Thymus (tissue), 11 donors: Measurements from ENCODE around the gene LLGL1. TPM values are rescaled to one million over a fixed set of nuclear protein-coding genes. Genes with fewer than 3 reads are reported as not detected.
"Not testable (repeated sequence)": the region's sequence is repeated elsewhere in the genome, so short reads cannot be mapped to it uniquely, and the experiment has no call there.

Source experiments
- DNase-seq, 9 donors: peaks; one replicate each; pipeline ENCODE4 v3.0.0-alpha.2; 2013; ENCODE audit warnings: low spot score in 9 of 9, low read depth in 6 of 9, missing footprints in 1 of 9
- H3K27ac ChIP-seq, 2 donors: one replicate each; pipeline ENCODE4 v1.5.1; 2013; ENCODE audit warnings: control low read depth in 1 of 2, low read depth in 1 of 2, low read length in 1 of 2, mild to moderate bottlenecking in 1 of 2, moderate library complexity in 1 of 2
- H3K27me3 ChIP-seq, 2 donors: one replicate each; pipeline ENCODE4 v1.5.1; 2013; ENCODE audit warnings: low read length in 1 of 2; ENCODE audit not compliant: control insufficient read depth in 2 of 2, insufficient read depth in 1 of 2
- H3K36me3 ChIP-seq, 2 donors: one replicate each; pipeline ENCODE4 v1.5.1; 2013; ENCODE audit warnings: low read length in 1 of 2, mild to moderate bottlenecking in 1 of 2, moderate library complexity in 1 of 2; ENCODE audit not compliant: control insufficient read depth in 2 of 2, insufficient read depth in 2 of 2
- H3K4me1 ChIP-seq, 2 donors: one replicate each; pipeline ENCODE4 v1.5.1; 2013; ENCODE audit warnings: low read length in 2 of 2; ENCODE audit not compliant: control insufficient read depth in 2 of 2, insufficient read depth in 2 of 2
- H3K4me3 ChIP-seq, 2 donors: one replicate each; pipeline ENCODE4 v1.5.1; 2013; ENCODE audit warnings: low read length in 2 of 2, control low read depth in 1 of 2, mild to moderate bottlenecking in 1 of 2
- H3K9me3 ChIP-seq, 2 donors: one replicate each; pipeline ENCODE4 v1.5.1; 2013; ENCODE audit warnings: low read length in 1 of 2, mild to moderate bottlenecking in 1 of 2; ENCODE audit not compliant: control insufficient read depth in 2 of 2, insufficient read depth in 1 of 2
- WGBS: extraction: QIAGEN DNeasy Blood & Tissue Kit; methylation state at CpG from one replicate; pipeline ENCODE4 v1.1.7; 2013; 5-methylcytosine and 5-hydroxymethylcytosine counted together
- polyA plus RNA-seq: library from polyadenylated mRNA; stranded (reverse); fragments of 200-250 nt; gene quantifications from one replicate; pipeline ENCODE4 v1.2.3, GENCODE V29; 2013
- total RNA-seq: library from RNA; stranded (reverse); fragments of 120-200 nt; gene quantifications from one replicate; pipeline ENCODE4 v1.2.4, GENCODE V29; 2013
- donor health status: healthy.

Gene LLGL1
- total and polyA plus RNA-seq, 2 donors: 8.0 to 8.3 TPM

DNA sequence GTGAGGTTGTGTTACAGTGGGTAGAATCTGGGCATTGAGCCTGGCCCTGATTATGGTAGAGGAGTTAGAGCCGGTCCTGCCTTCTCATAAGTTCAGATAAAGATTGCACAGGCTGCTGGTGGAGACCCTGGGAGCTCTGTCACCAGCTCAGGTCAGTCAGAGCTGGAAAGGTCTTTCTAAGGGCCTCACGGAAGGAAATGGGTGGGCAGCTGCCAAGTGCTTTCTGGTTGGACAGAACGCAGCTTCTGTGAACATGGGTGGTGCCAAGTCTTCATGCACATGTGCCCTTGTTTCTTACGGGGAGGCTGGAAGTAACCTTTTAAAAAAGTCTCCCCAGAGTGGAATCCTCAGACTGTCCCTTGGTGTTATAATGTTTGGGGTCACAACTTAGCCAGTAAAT, 26.9 kb upstream of the LLGL1 start:
- no peaks in the 10 kb centered on the region for H3K9me3 ChIP-seq

DNA sequence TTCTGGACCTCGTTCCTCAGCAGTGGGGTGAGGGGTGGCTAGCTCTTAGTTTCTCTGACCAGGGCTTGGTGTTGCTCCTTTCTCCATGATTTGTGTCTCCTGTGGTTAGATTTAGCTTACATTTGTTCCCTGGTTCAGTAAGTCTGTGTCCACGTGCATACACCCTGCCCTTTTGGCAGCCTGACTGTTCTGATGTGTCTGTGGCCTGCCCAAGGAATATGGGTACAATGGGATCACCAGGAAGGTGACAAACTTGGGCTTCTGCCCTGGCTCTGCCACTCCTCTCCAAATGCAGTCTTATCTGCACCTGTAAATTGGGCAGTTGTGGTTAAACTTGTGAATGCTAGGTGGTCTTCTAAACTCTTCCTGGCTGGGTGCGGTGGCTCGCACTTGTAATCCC, 24.3 kb upstream of the LLGL1 start:
- peaks cover 72 to 87% of the 10 kb centered on the region in 2 donors for H3K36me3 ChIP-seq
- H3K4me1 ChIP-seq: no peaks in the 10 kb centered on the region
- no peak overlapping the region for H3K4me3 ChIP-seq
- no peaks in the 10 kb centered on the region for H3K27me3 ChIP-seq
- no peaks in the 10 kb centered on the region for H3K9me3 ChIP-seq
- 96% methylated on average over 4 of the region's 4 CpGs for WGBS
- no peak overlapping the region for H3K27ac ChIP-seq
- no peak for DNase-seq

More for the DNA sequence above, 26.9 kb upstream of the LLGL1 start:
- no peaks in the 10 kb centered on the region for H3K27me3 ChIP-seq
- H3K36me3 ChIP-seq: peaks cover 75 to 86% of the 10 kb centered on the region in 2 donors
- H3K4me1 ChIP-seq: no peaks in the 10 kb centered on the region
- 92% methylated on average over 4 of the region's 4 CpGs for WGBS
- H3K4me3 ChIP-seq: no peak overlapping the region
- H3K27ac ChIP-seq: no peak overlapping the region
- no peak for DNase-seq

DNA sequence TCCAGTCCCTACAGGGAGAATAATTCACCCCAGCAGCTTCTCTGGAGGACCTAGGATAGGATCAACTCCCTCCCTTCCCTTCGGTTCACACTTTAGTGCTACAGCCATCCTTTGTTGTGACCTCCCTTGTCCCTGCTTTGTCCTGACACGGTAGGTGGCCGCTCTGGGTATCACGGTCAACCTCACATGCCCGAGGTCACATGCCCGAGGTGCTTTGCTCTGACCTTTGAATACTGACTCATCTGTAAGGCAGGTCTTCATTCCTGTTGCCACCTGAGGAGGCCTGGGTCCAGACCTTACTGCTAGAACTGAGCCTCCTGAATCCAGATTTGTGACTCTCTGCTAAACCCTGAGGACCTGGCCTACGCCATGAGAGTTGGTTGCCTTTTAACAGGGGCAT, 22.1 kb upstream of the LLGL1 start:
- no peak for DNase-seq
- WGBS: 87% methylated on average over 7 of the region's 7 CpGs
- no peak overlapping the region for H3K4me3 ChIP-seq
- no peaks in the 10 kb centered on the region for H3K9me3 ChIP-seq
- peaks cover 71 to 84% of the 10 kb centered on the region in 2 donors for H3K36me3 ChIP-seq
- no peak overlapping the region for H3K27ac ChIP-seq
- H3K4me1 ChIP-seq: no peaks in the 10 kb centered on the region
- no peaks in the 10 kb centered on the region for H3K27me3 ChIP-seq

DNA sequence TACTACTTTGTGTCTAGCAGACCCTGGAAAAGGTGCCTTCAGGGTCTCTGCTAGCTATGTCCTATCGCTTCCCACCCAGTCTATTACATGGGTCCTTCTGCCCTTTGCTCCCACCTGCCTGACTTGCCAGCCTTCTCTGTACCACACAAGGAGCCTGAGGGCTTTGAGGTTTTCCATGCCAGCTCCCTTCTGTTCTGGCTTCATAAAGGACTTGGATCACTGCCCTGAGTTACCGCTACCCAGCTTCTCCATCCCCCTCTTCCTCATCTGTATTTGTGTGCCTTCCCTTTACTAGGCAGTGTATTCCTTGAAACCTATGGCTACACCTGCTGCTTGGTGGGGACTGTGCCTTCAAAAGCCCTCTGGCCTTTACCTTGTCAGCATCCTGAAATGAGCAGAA, 19.6 kb upstream of the LLGL1 start:
- Histone ChIP-seq H3K27ac (no peak overlapping the region), H3K9me3 (no peaks in the 10 kb centered on the region), H3K36me3 (peaks cover 76 to 85% of the 10 kb centered on the region in 2 donors), H3K4me1 (no peaks in the 10 kb centered on the region), H3K4me3 (no peak overlapping the region), H3K27me3 (no peaks in the 10 kb centered on the region)
- DNase-seq: no peak
- WGBS: 99% methylated on average over 2 of the region's 2 CpGs

DNA sequence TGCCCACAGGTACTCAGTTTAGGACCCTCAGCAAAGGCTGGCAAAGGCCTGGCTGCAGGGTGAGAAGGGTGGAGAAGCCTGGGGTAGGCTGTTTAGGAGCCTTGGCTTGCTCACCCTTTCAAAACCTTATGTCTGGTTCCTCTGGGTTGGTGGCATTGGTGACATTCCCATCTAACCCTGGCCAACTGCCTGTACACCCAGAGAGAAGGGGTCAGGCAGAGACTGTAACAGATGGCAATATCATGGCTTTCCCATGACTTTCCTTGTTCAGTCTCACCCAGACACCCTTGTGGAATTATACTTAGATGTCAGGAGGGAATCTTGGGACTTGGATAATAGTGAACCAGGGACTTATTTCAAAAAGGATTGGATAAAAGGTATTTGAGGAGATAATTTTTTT, 18.5 kb upstream of the LLGL1 start:
- DNase-seq: no peak
- H3K9me3 ChIP-seq: no peaks in the 10 kb centered on the region
- no peaks in the 10 kb centered on the region for H3K4me1 ChIP-seq
- H3K4me3 ChIP-seq: no peak overlapping the region
- H3K27me3 ChIP-seq: no peaks in the 10 kb centered on the region
- H3K27ac ChIP-seq: no peak overlapping the region
- H3K36me3 ChIP-seq: peaks cover 77 to 78% of the 10 kb centered on the region in 2 donors

DNA sequence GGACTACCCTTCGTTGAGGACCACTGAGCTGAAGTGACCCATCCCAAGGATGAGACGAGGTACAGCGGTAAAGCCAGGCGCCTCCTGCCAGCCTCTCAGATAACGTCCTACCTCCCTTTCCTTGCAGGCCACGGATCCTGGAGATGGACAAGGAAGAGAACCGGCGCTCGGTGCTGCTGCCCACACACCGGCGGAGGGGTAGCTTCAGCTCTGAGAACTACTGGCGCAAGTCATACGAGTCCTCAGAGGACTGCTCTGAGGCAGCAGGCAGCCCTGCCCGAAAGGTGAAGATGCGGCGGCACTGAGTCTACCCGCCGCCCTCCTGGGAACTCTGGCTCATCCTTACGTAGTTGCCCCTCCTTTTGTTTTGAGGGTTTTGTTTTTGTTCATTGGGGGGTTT, 17.3 kb upstream of the LLGL1 start:
- H3K27me3 ChIP-seq: no peaks in the 10 kb centered on the region
- no peak overlapping the region for H3K27ac ChIP-seq
- H3K36me3 ChIP-seq: peaks cover 69 to 73% of the 10 kb centered on the region in 2 donors
- H3K9me3 ChIP-seq: no peaks in the 10 kb centered on the region
- no peak overlapping the region for H3K4me3 ChIP-seq
- no peaks in the 10 kb centered on the region for H3K4me1 ChIP-seq
- WGBS: 98% methylated on average over 19 of the region's 19 CpGs
- DNase-seq: no peak

DNA sequence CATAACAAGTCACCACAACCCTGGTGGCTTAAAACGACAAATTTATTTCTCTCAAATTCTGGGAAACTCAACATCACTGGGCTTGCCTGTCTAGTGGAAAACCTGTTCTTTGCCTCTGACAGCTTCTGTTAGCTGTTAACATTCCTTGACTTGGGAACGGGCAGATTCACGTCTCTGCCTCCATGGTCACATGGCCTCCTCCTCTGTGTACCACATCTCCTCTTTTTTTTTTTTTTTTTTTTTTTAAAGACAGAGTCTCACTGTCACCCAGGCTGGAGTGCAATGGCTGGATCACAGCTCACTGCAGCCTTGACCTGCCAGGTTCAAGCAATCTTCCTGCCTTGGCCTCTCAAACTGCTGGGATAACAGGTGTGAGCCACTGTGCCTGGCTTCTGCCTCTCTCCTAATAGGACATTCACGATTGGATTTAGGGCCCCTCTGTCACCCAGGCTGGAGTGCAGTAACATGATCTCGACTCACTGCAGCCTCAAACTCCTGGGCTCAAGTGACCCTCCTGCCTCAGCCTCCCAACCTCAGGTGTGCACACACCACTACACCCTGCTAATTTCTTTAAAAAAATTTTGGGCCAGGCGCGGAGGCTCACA, 11.7 kb upstream of the LLGL1 start:
- WGBS: 89% methylated on average over 7 of the region's 7 CpGs
- DNase-seq: no peak
- Histone ChIP-seq H3K4me1 (no peaks in the 10 kb centered on the region), H3K9me3 (no peaks in the 10 kb centered on the region), H3K27ac (no peak overlapping the region), H3K4me3 (no peak overlapping the region), H3K36me3 (peaks cover 21 to 24% of the 10 kb centered on the region in 2 donors), H3K27me3 (no peaks in the 10 kb centered on the region)

DNA sequence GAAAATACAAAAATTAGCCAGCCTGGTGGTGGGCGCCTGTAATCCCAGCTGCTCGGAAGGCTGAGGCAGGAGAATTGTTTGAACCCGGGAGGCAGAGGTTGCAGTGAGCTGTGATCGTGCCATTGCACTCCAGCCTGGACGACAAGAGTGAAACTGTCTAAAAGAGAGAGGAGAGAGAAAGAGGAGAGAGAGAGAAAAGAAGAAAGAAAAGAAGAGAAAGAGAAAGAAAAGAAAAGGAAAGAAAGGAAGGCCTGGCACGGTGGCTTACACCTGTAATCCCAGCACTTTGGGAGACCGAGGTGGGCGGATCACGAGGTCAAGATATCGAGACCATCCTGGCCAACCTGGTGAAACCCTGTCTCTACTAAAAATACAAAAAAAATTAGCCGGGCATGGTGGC, 8.5 kb upstream of the LLGL1 start:
- H3K27me3 ChIP-seq, H3K27ac ChIP-seq, H3K4me1 ChIP-seq, H3K9me3 ChIP-seq, H3K4me3 ChIP-seq, DNase-seq, H3K36me3 ChIP-seq: not testable (repeated sequence)
- WGBS: 94% methylated on average over 11 of the region's 11 CpGs

DNA sequence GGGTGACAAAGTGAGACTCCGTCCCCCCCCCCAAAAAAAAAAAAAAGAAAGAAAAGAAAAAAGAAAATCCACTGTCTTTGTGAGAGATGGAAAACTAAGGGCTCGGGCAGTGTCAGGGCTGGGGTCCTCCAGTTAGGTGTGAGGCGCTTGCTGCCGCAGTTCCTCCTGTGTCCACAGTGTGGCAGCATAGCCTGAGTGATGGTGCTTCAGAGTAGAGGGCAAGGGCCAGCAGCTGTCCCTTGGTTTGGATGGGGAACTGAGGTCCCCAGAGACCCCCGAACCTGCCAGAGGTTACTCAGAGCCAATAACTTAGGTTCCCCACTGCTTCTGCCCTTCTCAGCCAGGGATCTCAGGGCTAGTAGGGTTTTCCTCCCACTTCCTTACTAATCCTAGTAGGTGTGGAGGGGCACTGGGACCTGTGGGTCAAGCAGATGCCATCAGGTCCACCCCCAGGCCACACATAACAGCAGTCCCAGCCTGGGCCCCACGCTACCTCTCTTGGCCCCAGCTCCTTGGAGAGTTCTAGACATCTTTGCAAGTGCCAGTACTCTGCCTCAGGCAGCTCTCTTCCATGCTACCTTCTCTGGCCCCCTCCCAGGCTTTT, 7.9 kb upstream of the LLGL1 start:
- 7% methylated on average over 6 of the region's 6 CpGs for WGBS
- no peaks in the 10 kb centered on the region for H3K27me3 ChIP-seq
- no peak overlapping the region for H3K4me3 ChIP-seq
- H3K4me1 ChIP-seq: no peaks in the 10 kb centered on the region
- H3K9me3 ChIP-seq: no peaks in the 10 kb centered on the region
- H3K36me3 ChIP-seq: no peaks in the 10 kb centered on the region
- DNase-seq: peak in 8 of 9 donors; percentile 18 to 75 (median 56)
- no peak overlapping the region for H3K27ac ChIP-seq
